ENCODE data around the gene IFT74.

GRCh38 chr9:26913138-26913668, 43.0 kb upstream of the IFT74 start:
- TF ChIP-seq POLR2AphosphoS5 (IDR thresholded peaks at IDR 0.05; ENCODE audit: low read depth, low read length), result no peak
- TF ChIP-seq, protein P1, sequence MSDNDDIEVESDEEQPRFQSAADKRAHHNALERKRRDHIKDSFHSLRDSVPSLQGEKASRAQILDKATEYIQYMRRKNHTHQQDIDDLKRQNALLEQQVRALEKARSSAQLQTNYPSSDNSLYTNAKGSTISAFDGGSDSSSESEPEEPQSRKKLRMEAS (IDR thresholded peaks at IDR 0.05), result no peak
- TF ChIP-seq GTF2F1 (IDR thresholded peaks at IDR 0.05; ENCODE audit: low read length), result no peak
- TF ChIP-seq POLR2A (IDR thresholded peaks at IDR 0.05; ENCODE audit: insufficient read depth in 1 of 2, low read depth in 2 of 2, low read length in 2 of 2), result no peak
- no peak for TF ChIP-seq FOXM1 (CRISPR knock-in tag; IDR thresholded peaks at IDR 0.05)
- TF ChIP-seq HDAC6 (IDR thresholded peaks at IDR 0.05; ENCODE audit: low read depth, low read length), result no peak

Measured in HepG2 (cell line).